Measurements from ENCODE around the gene FBXO33. TPM values are rescaled to one million over a fixed set of nuclear protein-coding genes. Genes with fewer than 3 reads are reported as not detected.

The FBXO33 gene
- polyA plus RNA-seq (ENCODE audit: insufficient read length in 3 of 3): 10 to 100 TPM; 10.3 to 12.6 (median 11.8) TPM
- long read RNA-seq, donor 1, partial matches to known transcripts: 0 of 2 reads
- long read RNA-seq, donor 1, other reads (novel, unspliced or antisense): 0 of 2 reads
- long read RNA-seq, donor 2, partial matches to known transcripts: 0 of 3 reads
- long read RNA-seq, donor 2, other reads (novel, unspliced or antisense): 0 of 3 reads
- long read RNA-seq, donor 3, transcript FBXO33-201 (4 exons, 3,853 nt): major isoform, 5 of 6 reads
- long read RNA-seq, donor 3, partial matches to known transcripts: 0 of 6 reads
- long read RNA-seq, donor 3, other reads (novel, unspliced or antisense): 0 of 6 reads
- long read RNA-seq, donor 4, partial matches to known transcripts: 0 of 1 reads
- long read RNA-seq, donor 4, other reads (novel, unspliced or antisense): 0 of 1 reads
- long read RNA-seq, donor 5: 0 reads
- long read RNA-seq, donor 6, partial matches to known transcripts: 0 of 2 reads
- long read RNA-seq, donor 6, other reads (novel, unspliced or antisense): 0 of 2 reads
- long read RNA-seq, donor 7, partial matches to known transcripts: 0 of 1 reads
- long read RNA-seq, donor 7, other reads (novel, unspliced or antisense): 0 of 1 reads
- long read RNA-seq, donor 8: 0 reads
- long read RNA-seq, donor 9, partial matches to known transcripts: 0 of 1 reads
- long read RNA-seq, donor 9, other reads (novel, unspliced or antisense): 0 of 1 reads
- long read RNA-seq, donor 10, partial matches to known transcripts: 0 of 3 reads
- long read RNA-seq, donor 10, other reads (novel, unspliced or antisense): 0 of 3 reads
- long read RNA-seq, donor 11, partial matches to known transcripts: 0 of 3 reads
- long read RNA-seq, donor 11, other reads (novel, unspliced or antisense): 0 of 3 reads
- long read RNA-seq, donor 12, partial matches to known transcripts: 0 of 2 reads
- long read RNA-seq, donor 12, other reads (novel, unspliced or antisense): 0 of 2 reads
- long read RNA-seq, donor 13: 0 reads
- long read RNA-seq, donor 14: 0 reads
- long read RNA-seq, donor 15: 0 reads
- long read RNA-seq, donor 16, transcript FBXO33-201 (4 exons, 3,853 nt): major isoform, 7 of 8 reads
- long read RNA-seq, donor 16, partial matches to known transcripts: 0 of 8 reads
- long read RNA-seq, donor 16, other reads (novel, unspliced or antisense): 0 of 8 reads

- DNase-seq (ENCODE audit: extremely low read depth in 1 of 11, low read depth in 9 of 11, low spot score in 4 of 11): peak; percentile 91 to 94 (median 93)
Observed at GRCh38 chr14:39432179-39432618, at the start of gene FBXO33. Gene FBXO33, minus strand, starts transcription at chr14:39432433. Its CDS starts 271 bp downstream, at chr14:39432162.

GRCh38 chr14:39474416-39474911, 42.2 kb upstream of the FBXO33 start:
- no peak for DNase-seq (ENCODE audit: extremely low read depth in 1 of 11, low read depth in 9 of 11, low spot score in 4 of 11)

- DNase-seq (ENCODE audit: extremely low read depth in 1 of 11, low read depth in 9 of 11, low spot score in 4 of 11): no peak
Observed at GRCh38 chr14:39472078-39472477, 39.8 kb upstream of the FBXO33 start.

GRCh38 chr14:39469094-39469710, 37.0 kb upstream of the FBXO33 start:
- no peak for DNase-seq (ENCODE audit: extremely low read depth in 1 of 11, low read depth in 9 of 11, low spot score in 4 of 11)

- no peak for DNase-seq (ENCODE audit: extremely low read depth in 1 of 11, low read depth in 9 of 11, low spot score in 4 of 11)
Observed at GRCh38 chr14:39467889-39468524, 35.8 kb upstream of the FBXO33 start.

GRCh38 chr14:39459795-39460478, 27.7 kb upstream of the FBXO33 start:
- no peak for DNase-seq (ENCODE audit: extremely low read depth in 1 of 11, low read depth in 9 of 11, low spot score in 4 of 11)

GRCh38 chr14:39456702-39457250, 24.5 kb upstream of the FBXO33 start:
- no peak for DNase-seq (ENCODE audit: extremely low read depth in 1 of 11, low read depth in 9 of 11, low spot score in 4 of 11)

GRCh38 chr14:39454906-39455539, 22.8 kb upstream of the FBXO33 start:
- no peak for DNase-seq (ENCODE audit: extremely low read depth in 1 of 11, low read depth in 9 of 11, low spot score in 4 of 11)

- no peak for DNase-seq (ENCODE audit: extremely low read depth in 1 of 11, low read depth in 9 of 11, low spot score in 4 of 11)
Observed at GRCh38 chr14:39452680-39453079, 20.4 kb upstream of the FBXO33 start.

- DNase-seq (ENCODE audit: extremely low read depth in 1 of 11, low read depth in 9 of 11, low spot score in 4 of 11): no peak
Observed at GRCh38 chr14:39451811-39452210, 19.6 kb upstream of the FBXO33 start.

- DNase-seq (ENCODE audit: extremely low read depth in 1 of 11, low read depth in 9 of 11, low spot score in 4 of 11): no peak
Observed at GRCh38 chr14:39447175-39447661, 15.0 kb upstream of the FBXO33 start.

GRCh38 chr14:39446131-39446744, 14.0 kb upstream of the FBXO33 start:
- no peak for DNase-seq (ENCODE audit: extremely low read depth in 1 of 11, low read depth in 9 of 11, low spot score in 4 of 11)

- DNase-seq (ENCODE audit: extremely low read depth in 1 of 11, low read depth in 9 of 11, low spot score in 4 of 11): no peak
Observed at GRCh38 chr14:39442293-39442692, 10.1 kb upstream of the FBXO33 start.

GRCh38 chr14:39441805-39442204, 9.6 kb upstream of the FBXO33 start:
- no peak for DNase-seq (ENCODE audit: extremely low read depth in 1 of 11, low read depth in 9 of 11, low spot score in 4 of 11)

GRCh38 chr14:39440975-39441374, 8.7 kb upstream of the FBXO33 start:
- DNase-seq (ENCODE audit: extremely low read depth in 1 of 11, low read depth in 9 of 11, low spot score in 4 of 11): no peak

GRCh38 chr14:39435241-39435640, 3.0 kb upstream of the FBXO33 start:
- DNase-seq (ENCODE audit: extremely low read depth in 1 of 11, low read depth in 9 of 11, low spot score in 4 of 11): no peak
